ENCODE measurements around the gene CFC1B.
"Not testable (repeated sequence)": the region's sequence is repeated elsewhere in the genome, so short reads cannot be mapped to it uniquely, and the experiment has no call there.

The CFC1B gene

DNA sequence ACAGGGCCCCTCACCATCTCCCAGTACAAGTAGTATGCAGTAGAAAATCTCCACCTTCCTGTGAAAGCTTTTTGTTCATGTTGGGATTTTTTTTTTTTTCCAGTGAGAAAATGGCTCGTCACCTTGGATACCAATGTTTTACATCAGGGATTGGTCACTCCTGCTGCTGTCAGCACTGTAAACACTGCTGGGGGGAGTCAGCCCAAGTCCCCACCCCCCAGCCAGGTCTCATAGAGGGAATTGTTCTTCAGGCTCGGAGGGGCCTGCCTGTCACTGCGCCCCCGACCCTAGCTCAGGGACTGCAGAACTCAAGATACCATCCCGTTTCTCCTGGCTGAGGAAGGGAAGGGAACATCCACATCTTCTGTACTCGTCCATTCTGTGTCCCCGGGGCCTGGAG lies at the start of gene CFC1B:
CFC1B (plus strand) TSS at position 231 of the 400 bp plus-strand sequence. CDS start 263 bp downstream, outside the sequence.
- DNase-seq (ENCODE audit: low read depth) = not testable (repeated sequence)

DNA sequence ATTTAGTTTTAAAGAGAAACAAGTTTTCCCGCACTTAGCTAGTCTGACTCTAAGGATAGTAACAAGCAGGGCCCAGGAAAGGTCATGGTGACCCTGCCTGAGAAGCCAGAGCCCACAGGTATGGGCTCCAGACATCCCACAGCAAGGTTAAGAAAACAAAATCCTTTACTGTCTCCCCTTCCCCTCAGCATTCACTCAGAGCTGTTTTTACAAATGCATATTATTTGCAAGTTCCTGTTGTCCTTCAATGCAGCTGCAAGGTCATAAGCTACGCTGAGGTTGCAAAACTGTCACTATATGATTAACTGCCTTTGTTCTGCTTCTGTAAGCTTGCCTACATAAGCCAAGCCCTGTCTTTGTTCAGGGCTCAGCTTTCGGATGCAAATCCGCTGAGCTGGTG lies 29.9 kb upstream of the CFC1B start:
- not testable (repeated sequence) for H3K4me3 ChIP-seq (replicated peaks; ENCODE audit: low read depth, low read length); DNase-seq (ENCODE audit: low read depth)

More for the DNA sequence above, at the start of gene CFC1B:
- H3K4me3 ChIP-seq (replicated peaks; ENCODE audit: low read depth, low read length) = not testable (repeated sequence)

DNA sequence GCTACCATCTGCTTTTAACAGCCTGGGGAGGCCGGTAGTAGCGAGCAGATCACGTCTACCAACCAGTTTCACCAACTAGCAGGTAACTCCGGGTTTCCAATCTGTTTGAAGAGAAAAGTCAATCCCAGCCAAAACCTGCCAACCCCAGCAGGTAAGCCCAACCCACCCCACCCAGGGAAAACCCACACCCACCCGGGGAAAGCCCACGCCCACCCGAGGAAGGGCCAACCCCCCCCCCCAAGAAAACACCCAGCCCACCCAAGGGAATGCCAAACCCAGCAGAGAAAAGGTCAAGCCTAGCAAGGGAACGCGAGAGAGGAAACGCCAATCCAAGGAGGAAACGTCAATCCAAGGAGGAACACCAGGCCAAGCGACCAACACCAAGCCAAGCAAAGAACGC lies 11.8 kb upstream of the CFC1B start, which contains the start of gene POTEI:
POTEI (minus strand) TSS at position 101 of the 400 bp plus-strand sequence; CDS start at position 8, 93 bp downstream.
- H3K4me3 ChIP-seq (replicated peaks; ENCODE audit: low read depth, low read length); DNase-seq (ENCODE audit: low read depth): not testable (repeated sequence)

DNA sequence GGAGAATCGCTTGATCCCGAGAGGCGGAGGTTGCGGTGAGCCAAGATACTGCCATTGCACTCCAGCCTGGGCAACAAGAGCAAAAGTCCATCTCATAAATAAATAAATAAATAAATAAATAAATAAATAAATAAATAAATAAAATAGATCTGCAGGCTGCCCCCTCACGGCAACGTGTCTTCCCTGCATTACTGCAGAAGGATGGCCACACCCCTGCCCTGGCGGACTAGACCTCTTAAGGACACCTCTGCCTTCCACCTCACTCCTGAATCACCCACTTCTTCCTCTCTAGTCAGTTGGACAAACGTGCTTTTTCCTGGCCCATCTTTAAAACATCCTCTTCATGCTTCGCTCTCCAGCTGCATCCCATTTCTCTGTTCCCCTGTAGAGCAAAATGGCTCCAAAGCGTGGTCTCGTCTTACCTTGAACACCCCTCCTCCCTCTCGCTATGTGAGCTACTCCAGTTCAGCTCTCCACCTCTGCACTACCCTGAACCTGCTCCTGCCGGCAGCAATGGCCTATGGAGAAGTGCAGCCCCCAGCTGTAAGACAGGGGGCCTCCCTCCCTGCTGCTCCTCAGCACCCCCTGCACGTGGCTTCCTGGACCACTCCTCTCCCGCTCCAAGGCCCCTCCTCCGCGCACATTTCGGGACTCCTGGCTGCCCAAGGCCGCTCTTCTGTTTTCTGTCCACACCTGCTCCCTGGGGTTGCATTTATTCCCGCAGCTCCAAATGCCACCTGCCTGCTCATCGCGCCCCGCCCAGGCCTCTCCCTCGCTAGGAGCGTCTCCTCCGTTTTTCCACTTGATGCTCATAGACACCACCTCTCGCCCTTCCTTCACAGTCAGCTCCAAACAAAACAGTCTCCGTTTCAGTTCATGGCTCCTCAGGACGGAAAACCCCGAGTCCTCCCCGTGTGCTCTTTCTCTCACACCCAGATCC lies 9.9 kb upstream of the CFC1B start:
- not testable (repeated sequence) for DNase-seq (ENCODE audit: low read depth)

DNA sequence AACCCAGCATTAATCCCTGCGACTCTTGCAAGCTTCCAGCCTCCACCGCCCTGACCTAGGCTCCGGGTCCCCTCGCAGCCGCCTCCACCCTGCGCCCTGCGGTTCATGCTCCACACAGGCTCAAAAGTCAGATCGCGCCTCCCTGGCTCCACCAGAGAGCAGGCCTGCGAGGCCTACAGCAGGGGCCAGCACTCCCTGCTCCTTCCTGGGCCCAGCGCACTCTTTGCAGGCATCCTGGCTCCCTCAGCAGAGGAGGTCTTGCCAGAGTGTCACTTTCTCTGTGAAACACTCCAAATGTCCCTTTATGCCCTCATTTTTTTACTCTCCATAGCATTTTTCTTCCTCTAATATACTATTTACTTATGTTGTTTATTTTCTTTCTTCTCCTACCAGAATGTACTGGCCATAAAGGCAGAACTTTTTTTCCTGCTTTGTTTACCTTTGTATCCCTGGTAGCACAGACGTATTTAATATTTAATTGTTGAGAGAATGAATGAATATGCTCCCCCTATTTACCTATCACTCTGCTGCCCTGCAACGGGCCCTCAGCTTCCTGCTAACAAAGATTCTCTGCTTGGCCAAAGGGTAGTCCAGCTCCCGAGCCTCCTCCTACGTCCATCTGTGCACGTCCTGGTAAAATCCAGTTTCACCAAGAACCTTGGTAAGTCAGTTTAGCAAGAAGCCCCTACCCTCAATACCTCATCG lies 9.1 kb upstream of the CFC1B start:
- not testable (repeated sequence) for H3K4me3 ChIP-seq (replicated peaks; ENCODE audit: low read depth, low read length); DNase-seq (ENCODE audit: low read depth)

More for the DNA sequence above, 9.9 kb upstream of the CFC1B start:
- H3K4me3 ChIP-seq (replicated peaks; ENCODE audit: low read depth, low read length) = not testable (repeated sequence)

DNA sequence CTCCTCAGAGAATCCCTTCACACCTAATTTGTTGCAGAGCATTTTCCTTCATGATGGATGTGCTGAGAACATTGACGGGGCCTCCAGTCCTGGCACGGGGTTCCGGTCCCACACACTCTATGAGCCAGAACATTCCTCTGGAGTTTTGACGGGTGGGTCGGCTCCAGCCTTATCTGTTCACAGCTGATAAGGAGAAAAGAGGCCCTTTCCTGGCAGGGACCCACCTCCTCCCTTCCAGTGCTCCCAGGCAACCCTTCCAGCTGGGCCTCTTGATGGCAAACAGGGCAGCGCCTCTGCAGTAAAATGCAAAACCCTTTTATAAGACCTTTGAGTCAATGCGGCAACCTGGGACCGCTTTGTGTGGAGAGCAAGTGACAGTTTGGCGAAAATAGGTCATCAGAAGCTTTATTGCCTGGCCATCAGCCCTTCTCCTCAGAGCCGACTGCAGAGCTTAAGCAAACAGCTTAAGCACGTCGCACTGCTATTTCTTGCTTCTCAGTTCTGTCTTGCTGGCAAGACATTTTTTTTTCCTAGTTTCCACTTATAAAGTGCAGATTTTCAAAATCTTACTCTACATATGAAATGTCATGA lies 2.4 kb upstream of the CFC1B start:
- H3K4me3 ChIP-seq (replicated peaks; ENCODE audit: low read depth, low read length) = not testable (repeated sequence)

DNA sequence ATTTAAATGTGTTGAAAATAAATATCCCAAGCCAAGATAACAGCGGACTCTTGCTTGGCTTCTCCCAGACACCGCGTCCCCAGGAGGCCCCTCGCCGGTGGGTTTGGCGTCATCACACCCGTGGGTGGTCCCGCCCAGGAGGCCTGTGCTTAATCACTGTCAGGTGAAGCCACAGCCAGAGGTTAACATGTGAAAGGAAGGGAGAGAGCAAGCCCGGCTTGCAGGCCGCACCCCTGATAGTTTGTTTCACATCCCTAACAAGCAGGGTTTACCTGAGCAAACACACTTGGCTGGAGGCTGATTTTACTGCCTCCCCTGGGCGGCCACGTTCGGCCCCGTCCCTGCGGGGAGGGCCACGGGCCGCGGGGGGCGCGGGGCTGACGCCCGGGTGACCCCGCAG lies 1.4 kb downstream of the CFC1B start:
- not testable (repeated sequence) for H3K4me3 ChIP-seq (replicated peaks; ENCODE audit: low read depth, low read length); DNase-seq (ENCODE audit: low read depth)

More for the DNA sequence above, 2.4 kb upstream of the CFC1B start:
- not testable (repeated sequence) for DNase-seq (ENCODE audit: low read depth)

DNA sequence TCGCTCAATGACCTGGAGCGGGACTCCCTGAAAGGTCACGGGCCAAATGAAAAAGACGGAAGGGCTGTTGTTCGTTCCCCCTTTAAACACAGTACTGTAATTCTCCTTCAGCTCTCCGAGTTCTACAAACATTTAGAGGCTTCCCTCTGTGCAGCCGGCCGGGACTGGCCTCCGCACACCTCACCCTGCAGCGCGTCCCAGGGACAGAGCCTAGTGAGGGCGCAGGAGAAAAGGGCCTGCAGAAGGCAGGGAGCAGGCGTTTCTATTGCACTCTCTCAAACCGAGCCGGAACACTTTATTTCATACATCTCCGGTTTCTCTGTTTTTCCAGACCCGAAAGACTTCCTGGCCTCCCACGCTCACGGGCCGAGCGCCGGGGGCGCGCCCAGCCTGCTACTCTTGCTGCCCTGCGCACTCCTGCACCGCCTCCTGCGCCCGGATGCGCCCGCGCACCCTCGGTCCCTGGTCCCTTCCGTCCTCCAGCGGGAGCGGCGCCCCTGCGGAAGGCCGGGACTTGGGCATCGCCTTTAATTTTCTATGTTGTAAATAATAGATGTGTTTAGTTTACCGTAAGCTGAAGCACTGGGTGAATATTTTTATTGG lies 6.4 kb downstream of the CFC1B start:
- DNase-seq (ENCODE audit: low read depth); H3K4me3 ChIP-seq (replicated peaks; ENCODE audit: low read depth, low read length): not testable (repeated sequence)

DNA sequence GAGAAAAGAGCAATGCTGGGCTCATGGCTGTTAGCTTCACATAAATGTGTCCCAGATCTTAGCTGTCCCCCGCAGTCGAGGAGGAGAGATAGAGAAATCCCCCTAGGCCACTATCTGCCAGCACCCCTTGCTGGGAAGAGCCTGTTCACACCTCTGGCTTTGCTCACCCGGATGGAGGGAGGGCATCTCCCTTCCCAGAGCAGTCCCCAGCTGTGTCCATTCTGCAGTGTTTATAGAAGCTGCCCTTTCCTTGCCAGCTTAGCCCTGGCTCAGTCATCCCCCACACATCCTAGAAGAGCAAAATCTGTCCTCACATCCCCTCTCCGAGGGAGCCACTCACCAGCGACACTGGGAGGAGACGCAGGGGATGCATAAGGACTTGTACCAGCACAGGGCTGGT lies 8.5 kb downstream of the CFC1B start:
- H3K4me3 ChIP-seq (replicated peaks; ENCODE audit: low read depth, low read length); DNase-seq (ENCODE audit: low read depth): not testable (repeated sequence)

DNA sequence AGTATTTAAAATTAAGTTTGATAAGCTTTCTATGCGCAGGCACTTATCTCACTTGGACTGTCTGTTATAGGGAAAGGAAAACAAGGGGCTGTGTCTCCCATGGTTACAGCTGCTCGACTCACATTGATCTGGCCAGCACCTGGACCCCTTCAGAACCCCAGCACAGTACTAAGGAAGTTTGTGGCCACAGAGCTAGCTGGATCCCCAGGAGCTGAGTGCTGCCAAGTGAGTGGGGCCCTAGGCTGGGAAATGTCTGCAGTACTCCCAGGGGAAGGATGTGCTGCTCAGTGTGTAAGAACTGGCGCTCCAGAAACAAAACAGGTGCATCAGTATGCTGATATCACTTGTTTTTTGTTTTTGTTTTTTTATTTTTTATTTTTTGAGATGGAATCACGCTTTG lies 9.2 kb downstream of the CFC1B start:
- not testable (repeated sequence) for H3K4me3 ChIP-seq (replicated peaks; ENCODE audit: low read depth, low read length); DNase-seq (ENCODE audit: low read depth)

DNA sequence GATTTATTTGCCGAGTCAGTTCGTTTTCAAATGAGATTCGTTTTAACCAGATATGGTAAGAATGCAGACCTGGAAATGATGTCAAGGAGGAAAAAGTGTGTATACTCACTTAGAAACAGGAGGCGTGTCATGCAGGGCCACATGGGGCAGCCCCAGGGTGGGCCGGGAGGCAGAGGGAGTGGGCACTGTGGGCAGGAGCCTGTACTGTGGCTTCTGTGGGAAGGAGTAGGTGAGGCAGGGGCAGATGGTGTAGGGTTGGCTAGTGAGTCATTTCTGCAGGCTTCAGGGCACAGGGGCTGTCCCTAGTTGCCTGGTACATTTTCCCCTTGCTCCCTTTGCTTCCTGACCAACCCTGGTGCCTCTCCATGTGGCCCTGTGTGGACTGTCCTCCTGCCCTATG lies 10.2 kb downstream of the CFC1B start:
- not testable (repeated sequence) for H3K4me3 ChIP-seq (replicated peaks; ENCODE audit: low read depth, low read length); DNase-seq (ENCODE audit: low read depth)

DNA sequence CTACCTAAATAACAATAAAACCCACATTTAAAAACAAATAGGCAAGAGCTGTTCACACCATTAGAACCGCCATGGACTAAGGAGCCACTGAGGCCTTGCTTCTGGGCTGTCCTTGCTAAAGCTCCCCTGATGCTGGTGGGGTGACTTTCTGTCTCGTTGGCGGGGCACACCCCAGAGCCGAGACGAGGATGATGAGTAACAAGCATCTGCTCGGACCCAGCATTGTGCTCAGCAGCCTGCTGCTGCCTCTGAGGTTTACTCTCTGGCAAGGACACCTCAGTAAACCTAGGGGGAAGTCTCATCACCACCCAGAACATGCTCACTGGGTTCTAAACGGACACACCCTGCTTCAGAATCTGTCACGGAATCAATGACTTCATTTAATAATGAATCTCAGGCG lies 10.7 kb downstream of the CFC1B start:
- not testable (repeated sequence) for H3K4me3 ChIP-seq (replicated peaks; ENCODE audit: low read depth, low read length); DNase-seq (ENCODE audit: low read depth)

DNA sequence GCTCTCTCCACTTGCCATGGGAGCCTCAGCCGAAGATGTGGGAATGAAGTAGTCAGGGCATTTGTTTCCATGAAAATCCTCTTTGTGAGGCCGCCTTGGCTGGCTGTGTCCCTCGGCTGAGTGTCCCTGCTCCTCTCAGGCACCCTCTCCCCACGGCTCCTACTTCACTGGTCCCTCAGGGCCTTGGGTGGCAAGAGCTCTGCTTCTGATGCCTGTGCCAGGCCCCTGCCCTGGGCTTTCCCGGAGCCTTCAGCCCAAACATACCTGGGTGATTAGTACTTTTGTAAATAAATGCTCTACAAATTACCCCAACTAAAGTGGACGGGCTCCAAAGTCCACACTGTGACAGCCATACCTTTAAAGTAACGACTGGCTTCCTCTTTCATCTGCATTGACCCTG lies 15.6 kb downstream of the CFC1B start:
- H3K4me3 ChIP-seq (replicated peaks; ENCODE audit: low read depth, low read length); DNase-seq (ENCODE audit: low read depth): not testable (repeated sequence)

DNA sequence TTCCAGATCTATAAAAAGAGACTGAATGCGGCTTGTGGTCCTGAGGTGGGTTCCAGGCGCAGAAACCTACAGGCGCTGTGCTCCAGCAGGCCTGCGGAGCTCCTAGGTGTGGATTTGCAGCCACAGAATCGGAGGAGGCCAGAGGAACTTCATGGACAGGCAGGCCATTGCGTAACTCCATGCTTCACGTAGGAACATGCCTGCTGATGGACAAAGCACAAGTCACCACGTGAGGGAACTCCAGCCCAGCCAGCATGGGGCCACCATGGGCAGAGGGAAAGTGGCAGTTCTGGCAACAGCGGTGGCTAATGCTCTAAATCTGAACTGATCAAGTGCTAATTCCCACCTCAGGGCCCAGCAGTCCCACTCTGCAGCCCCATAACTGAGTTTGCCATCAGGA lies 17.2 kb downstream of the CFC1B start:
- H3K4me3 ChIP-seq (replicated peaks; ENCODE audit: low read depth, low read length); DNase-seq (ENCODE audit: low read depth): not testable (repeated sequence)

DNA sequence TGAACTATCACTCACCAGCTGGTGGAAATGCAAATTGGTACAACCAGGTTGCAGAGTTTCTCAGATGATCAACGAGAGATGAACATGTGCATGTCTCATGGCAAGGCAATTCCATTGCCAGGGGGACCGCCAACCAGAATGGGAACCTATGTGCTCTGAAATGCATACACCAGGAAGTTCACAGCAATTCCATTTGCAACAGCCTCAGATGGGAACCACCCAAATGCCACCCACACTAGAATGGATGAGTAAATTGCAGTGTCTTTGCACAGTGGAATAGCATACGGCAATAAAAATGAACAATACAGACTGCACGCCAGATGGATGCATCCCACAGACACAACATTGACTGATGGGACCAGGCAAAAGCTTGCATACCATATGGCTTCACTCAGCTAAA lies 21.8 kb downstream of the CFC1B start:
- not testable (repeated sequence) for DNase-seq (ENCODE audit: low read depth); H3K4me3 ChIP-seq (replicated peaks; ENCODE audit: low read depth, low read length)

DNA sequence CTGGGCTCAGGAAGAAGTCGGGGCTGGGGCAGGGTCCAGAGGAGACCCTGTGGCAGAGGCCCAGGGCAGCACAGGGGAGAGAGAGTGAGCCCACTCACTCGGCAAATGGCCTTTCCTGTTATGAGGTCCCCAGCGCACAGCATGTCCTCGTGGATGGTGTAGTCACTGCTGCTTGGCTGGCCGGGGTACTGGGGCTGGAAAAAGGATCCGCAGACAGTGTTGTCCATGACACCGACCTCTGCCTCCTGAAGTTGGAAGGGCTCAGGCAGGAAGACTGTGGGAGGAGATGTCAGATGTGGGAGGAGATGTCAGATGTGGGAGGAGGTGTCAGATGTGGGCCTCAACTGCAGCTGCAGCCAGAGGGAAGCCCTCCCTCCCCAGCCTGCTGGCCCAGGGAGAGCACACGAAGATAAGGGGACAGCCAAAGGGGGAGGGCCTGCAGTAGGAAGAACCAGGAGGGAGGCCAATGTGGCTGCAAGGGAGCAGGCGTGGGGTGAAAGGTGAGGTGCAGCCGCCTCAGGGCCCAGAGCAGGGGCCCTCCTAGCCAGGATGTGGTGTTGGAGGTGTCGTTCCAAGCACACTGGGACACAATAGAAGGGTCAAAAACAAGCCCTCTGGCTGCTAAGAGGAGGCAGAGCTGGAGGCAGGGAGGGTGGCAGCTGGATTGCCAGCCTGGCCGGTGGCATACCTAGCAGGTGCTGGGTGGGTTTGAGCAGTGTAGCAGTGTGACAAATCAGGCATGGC lies 22.9 kb downstream of the CFC1B start:
- H3K4me3 ChIP-seq (replicated peaks; ENCODE audit: low read depth, low read length); DNase-seq (ENCODE audit: low read depth): not testable (repeated sequence)

DNA sequence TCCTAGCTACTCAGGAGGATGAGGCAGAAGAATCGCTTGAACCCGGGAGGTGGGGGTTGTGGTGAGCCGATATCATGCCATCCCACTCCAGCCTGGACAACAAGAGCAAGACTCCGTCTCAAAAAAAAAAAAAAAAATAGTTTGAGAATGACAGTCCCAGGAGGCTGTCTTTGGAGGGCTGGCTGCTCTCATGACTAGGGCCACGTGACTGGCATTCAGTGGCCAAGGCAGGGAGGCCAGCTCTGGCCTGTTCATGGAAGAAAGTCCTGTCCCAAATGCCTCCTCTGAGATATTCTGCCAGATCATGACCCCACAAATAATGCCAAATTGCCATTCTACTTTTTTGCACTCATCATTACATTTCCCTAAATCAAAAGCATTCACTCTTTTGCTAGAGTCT lies 24.0 kb downstream of the CFC1B start:
- not testable (repeated sequence) for H3K4me3 ChIP-seq (replicated peaks; ENCODE audit: low read depth, low read length); DNase-seq (ENCODE audit: low read depth)

DNA sequence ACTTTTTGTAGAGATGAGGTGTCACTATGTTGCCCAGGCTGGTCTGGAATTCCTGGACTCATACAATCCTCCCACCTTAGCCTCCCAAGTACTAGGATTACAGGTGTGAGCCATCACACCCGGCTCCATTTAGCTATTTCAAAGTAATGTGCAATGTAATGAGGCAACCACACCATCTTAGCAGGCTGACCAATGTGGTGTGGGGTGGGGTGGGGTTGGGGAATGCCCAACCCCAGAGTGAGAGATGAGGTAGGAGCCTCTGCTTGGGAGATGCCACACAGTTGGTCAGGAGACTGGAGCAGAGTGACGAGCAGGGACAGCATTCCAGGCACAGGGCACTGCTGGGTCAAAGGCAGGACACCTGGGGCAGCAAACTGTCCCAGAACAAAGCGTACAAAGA lies 27.4 kb downstream of the CFC1B start:
- H3K4me3 ChIP-seq (replicated peaks; ENCODE audit: low read depth, low read length); DNase-seq (ENCODE audit: low read depth): not testable (repeated sequence)
